Stromal cell of bone marrow (primary cell): Measurements from ENCODE around the gene CCNA2.

Source experiments
- DNase-seq: peaks from one replicate; pipeline ENCODE4 v3.0.0-alpha.2; 2012; ENCODE audit warnings: low read depth

The CCNA2 gene

GRCh38 chr4:121773883-121774282 lies 49.8 kb downstream of the CCNA2 start:
- no peak for DNase-seq

GRCh38 chr4:121771869-121772268 lies 51.8 kb downstream of the CCNA2 start:
- DNase-seq: no peak

- no peak for DNase-seq
These were observed 54.3 kb downstream of the CCNA2 start for GRCh38 chr4:121769341-121769740.

- DNase-seq: no peak
These were observed 56.5 kb downstream of the CCNA2 start for GRCh38 chr4:121767166-121767565.
